Mesenchymal stem cell (in vitro differentiated cells and primary cell): ENCODE data around the gene CDC20.

Experiments used
- DNase-seq: peaks from one replicate; pipeline ENCODE4 v3.0.0-alpha.2; 2013
- H2AFZ ChIP-seq: one replicate; pipeline ENCODE4 v1.6.1; 2013; ENCODE audit warnings: low read depth, mild to moderate bottlenecking, control low read depth, inconsistent platforms, low read length, moderate library complexity
- H2AK5ac ChIP-seq: 2 replicates; pipeline ENCODE4 v1.6.1; 2013; ENCODE audit warnings: low read length, moderate library complexity, mild to moderate bottlenecking, inconsistent platforms; ENCODE audit not compliant: severe bottlenecking
- H2BK120ac ChIP-seq: one replicate; pipeline ENCODE4 v1.6.1; 2013; ENCODE audit warnings: low read depth, mild to moderate bottlenecking, inconsistent platforms, low read length, moderate library complexity
- H2BK12ac ChIP-seq, 2 experiments: one replicate each; pipeline ENCODE4 v1.6.1; 2013; ENCODE audit warnings: inconsistent platforms in 2 of 2, low read length in 2 of 2, mild to moderate bottlenecking in 2 of 2, moderate library complexity in 2 of 2, control low read depth in 1 of 2
- H2BK15ac ChIP-seq: one replicate; pipeline ENCODE4 v1.6.1; 2013; ENCODE audit warnings: mild to moderate bottlenecking, low read depth, inconsistent platforms; ENCODE audit not compliant: poor library complexity, severe bottlenecking
- H2BK5ac ChIP-seq: 2 replicates; pipeline ENCODE4 v1.6.1; 2013; ENCODE audit warnings: low read depth, mild to moderate bottlenecking, low read length, control low read depth, inconsistent platforms; ENCODE audit not compliant: poor library complexity, severe bottlenecking
- H3K14ac ChIP-seq, 2 experiments: one replicate each; pipeline ENCODE4 v1.6.1; 2013; ENCODE audit warnings: inconsistent platforms in 2 of 2, low read length in 2 of 2, control low read depth in 1 of 2, mild to moderate bottlenecking in 1 of 2, moderate library complexity in 1 of 2
- H3K18ac ChIP-seq, 2 experiments: one replicate each; pipeline ENCODE4 v1.6.1; 2013; ENCODE audit warnings: inconsistent platforms in 2 of 2, low read length in 2 of 2, control low read depth in 1 of 2, low read depth in 1 of 2, mild to moderate bottlenecking in 1 of 2
- H3K23ac ChIP-seq, 2 experiments: one replicate each; pipeline ENCODE4 v1.6.1; 2013; ENCODE audit warnings: inconsistent platforms in 2 of 2, low read length in 2 of 2, mild to moderate bottlenecking in 2 of 2, moderate library complexity in 2 of 2, control low read depth in 1 of 2
- H3K27ac ChIP-seq: 2 replicates; pipeline ENCODE4 v1.5.1; 2013; ENCODE audit warnings: mild to moderate bottlenecking, moderate library complexity, low read length, control low read depth, inconsistent platforms; ENCODE audit not compliant: poor library complexity, severe bottlenecking
- H3K27me3 ChIP-seq, 2 experiments: 2 replicates each; pipeline versions ENCODE4 v1.6.1 to v1.7.0; 2013; ENCODE audit warnings: low read length in 2 of 2, mild to moderate bottlenecking in 2 of 2, moderate library complexity in 2 of 2, control low read depth in 1 of 2, inconsistent platforms in 1 of 2; ENCODE audit not compliant: control insufficient read depth in 1 of 2, insufficient read depth in 1 of 2
- H3K36me3 ChIP-seq, 2 experiments: 2 replicates each; pipeline versions ENCODE4 v1.6.1 to v1.7.0; 2013; ENCODE audit warnings: low read length in 2 of 2, control low read depth in 1 of 2, inconsistent platforms in 1 of 2, low read depth in 1 of 2, mild to moderate bottlenecking in 1 of 2; ENCODE audit not compliant: insufficient read depth in 2 of 2, control insufficient read depth in 1 of 2
- H3K4ac ChIP-seq, 2 experiments: one replicate each; pipeline ENCODE4 v1.6.1; 2013; ENCODE audit warnings: inconsistent platforms in 2 of 2, low read length in 2 of 2, mild to moderate bottlenecking in 2 of 2, moderate library complexity in 2 of 2, control low read depth in 1 of 2, low read depth in 1 of 2
- H3K4me1 ChIP-seq: 2 replicates; pipeline ENCODE4 v1.6.1; 2013; ENCODE audit warnings: low read depth, low read length, control low read depth; ENCODE audit not compliant: control insufficient read depth, insufficient read depth
- H3K4me2 ChIP-seq: 2 replicates; pipeline ENCODE4 v1.6.1; 2013; ENCODE audit warnings: low read length, mild to moderate bottlenecking, inconsistent platforms; ENCODE audit not compliant: poor library complexity, severe bottlenecking
- H3K4me3 ChIP-seq, 2 experiments: 2 replicates each; pipeline versions ENCODE4 v1.5.1 to v1.7.0; 2013; ENCODE audit warnings: low read length in 2 of 2, mild to moderate bottlenecking in 2 of 2, control low read depth in 1 of 2, low read depth in 1 of 2; ENCODE audit not compliant: insufficient read depth in 1 of 2
- H3K79me1 ChIP-seq: replicated peaks from 2 replicates; pipeline ENCODE4 v1.6.1; 2013; ENCODE audit warnings: mild to moderate bottlenecking, control low read depth, low read length, inconsistent platforms; ENCODE audit not compliant: poor library complexity, severe bottlenecking
- H3K9ac ChIP-seq: 2 replicates; pipeline ENCODE4 v1.7.0; 2013; ENCODE audit warnings: mild to moderate bottlenecking, low read length, moderate library complexity
- H3K9me3 ChIP-seq: 2 replicates; pipeline ENCODE4 v1.7.0; 2013; ENCODE audit warnings: mild to moderate bottlenecking, low read length; ENCODE audit not compliant: control insufficient read depth
- H4K8ac ChIP-seq: one replicate; pipeline ENCODE4 v1.6.1; 2013; ENCODE audit warnings: inconsistent platforms, mild to moderate bottlenecking, low read length, moderate library complexity
- H4K91ac ChIP-seq: one replicate; pipeline ENCODE4 v1.6.1; 2013; ENCODE audit warnings: mild to moderate bottlenecking, low read length, inconsistent platforms
- WGBS: methylation state at CpG from one replicate; pipeline ENCODE4 v1.1.7; 2013; ENCODE audit warnings: mixed read lengths; 5-methylcytosine and 5-hydroxymethylcytosine counted together

Gene CDC20

DNA sequence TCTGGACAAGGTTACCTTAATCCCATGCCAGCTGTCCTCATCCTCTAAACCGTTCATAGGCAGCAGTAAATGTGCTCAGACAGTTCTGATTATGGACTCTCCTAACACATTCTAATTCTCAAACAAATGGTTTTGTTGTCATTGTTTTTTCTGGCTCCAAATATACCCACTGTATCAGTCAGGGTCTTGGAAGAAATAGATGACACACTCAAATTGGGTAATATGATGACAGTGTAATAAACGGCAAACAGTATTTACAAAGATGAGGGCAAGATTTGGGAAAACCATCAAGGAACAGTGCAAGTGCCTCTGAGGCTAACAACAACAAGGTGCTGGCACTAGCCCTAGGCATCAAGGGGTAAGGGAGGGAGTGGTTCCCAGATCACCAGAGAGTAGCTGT is 4.3 kb upstream of the CDC20 start:
- Histone ChIP-seq H2BK120ac (no peak overlapping the region), H2BK5ac (no peak overlapping the region), H2AK5ac (no peak overlapping the region), H3K4me3 (no peak overlapping the region), H3K27ac (no peak overlapping the region), H3K9me3 (no peaks in the 10 kb centered on the region), H4K8ac (no peak overlapping the region), H2BK12ac (no peak overlapping the region), H3K4ac (no peak overlapping the region), H3K4me2 (no peak overlapping the region), H2AFZ (no peak overlapping the region), H3K36me3 (no peaks in the 10 kb centered on the region), H3K23ac (no peak overlapping the region), H3K4me1 (peaks cover 9% of the 10 kb centered on the region), H3K9ac (no peak overlapping the region), H3K79me1 (no peaks in the 10 kb centered on the region), H3K18ac (no peak overlapping the region), H3K27me3 (no peaks in the 10 kb centered on the region), H2BK15ac (no peak overlapping the region), H4K91ac (no peak overlapping the region), H3K14ac (no peak overlapping the region)
- DNase-seq: no peak
- 100% methylated on average over 2 of the region's 2 CpGs for WGBS

DNA sequence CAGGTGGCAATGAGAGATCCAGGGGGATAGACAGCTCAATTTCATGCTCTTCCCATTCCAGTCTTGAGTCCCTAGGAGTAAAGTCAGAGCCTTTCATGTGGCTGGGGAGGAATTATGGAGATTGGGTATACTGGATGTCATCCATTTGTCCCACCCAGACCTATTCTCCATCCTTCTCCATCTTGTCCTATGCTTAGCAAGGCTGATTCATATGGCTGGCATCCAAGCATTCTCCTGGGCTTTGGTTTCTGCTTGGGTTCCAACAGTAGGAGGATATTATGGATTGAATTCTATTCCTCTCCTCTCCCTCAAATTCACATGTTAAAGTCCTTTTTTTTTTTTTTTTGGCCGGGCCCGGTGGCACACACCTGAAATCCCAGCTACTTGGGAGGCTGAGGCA is 3.8 kb upstream of the CDC20 start:
- no peak overlapping the region for H2BK120ac ChIP-seq
- H3K4me1 ChIP-seq: peaks cover 7% of the 10 kb centered on the region
- WGBS: no CpG with 5 or more reads among the region's 2 CpGs
- H3K4ac ChIP-seq: no peak overlapping the region
- H3K14ac ChIP-seq: no peak overlapping the region
- H3K9me3 ChIP-seq: no peaks in the 10 kb centered on the region
- no peak overlapping the region for H3K4me2 ChIP-seq
- H3K27ac ChIP-seq: no peak overlapping the region
- H3K18ac ChIP-seq: no peak overlapping the region
- no peaks in the 10 kb centered on the region for H3K27me3 ChIP-seq
- H4K91ac ChIP-seq: no peak overlapping the region
- no peak overlapping the region for H3K9ac ChIP-seq
- DNase-seq: no peak
- H3K79me1 ChIP-seq: no peaks in the 10 kb centered on the region
- H2AFZ ChIP-seq: no peak overlapping the region
- no peak overlapping the region for H2BK12ac ChIP-seq
- H2AK5ac ChIP-seq: no peak overlapping the region
- H4K8ac ChIP-seq: no peak overlapping the region
- peaks cover 0 to 1% of the 10 kb centered on the region in 2 experiments for H3K36me3 ChIP-seq
- no peak overlapping the region for H2BK5ac ChIP-seq
- H2BK15ac ChIP-seq: no peak overlapping the region
- H3K4me3 ChIP-seq: no peak overlapping the region
- no peak overlapping the region for H3K23ac ChIP-seq

DNA sequence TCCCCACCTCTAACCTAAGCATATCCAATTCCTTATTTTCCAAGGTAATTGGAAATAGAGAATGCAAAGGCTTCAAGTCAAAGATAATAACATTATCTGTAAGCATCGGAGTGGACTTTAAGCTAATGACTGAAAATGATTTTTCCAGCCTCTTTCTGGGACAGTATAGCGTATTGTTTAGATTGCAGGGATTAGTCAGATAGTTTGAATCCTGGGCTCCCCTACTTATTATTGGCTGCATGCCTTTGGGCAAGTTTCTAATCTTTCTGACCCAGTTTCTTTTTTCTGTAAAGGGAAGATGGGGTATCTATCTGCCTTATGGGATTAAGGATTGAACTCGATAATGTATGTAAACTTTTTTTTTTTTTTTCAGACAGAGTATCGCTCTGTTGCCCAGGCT is 1.5 kb upstream of the CDC20 start:
- Histone ChIP-seq H2BK120ac (no peak overlapping the region), H3K23ac (no peak overlapping the region), H3K4me3 (no peak overlapping the region), H2BK12ac (no peak overlapping the region), H3K27ac (no peak overlapping the region), H3K79me1 (no peaks in the 10 kb centered on the region), H3K9me3 (no peaks in the 10 kb centered on the region), H3K27me3 (no peaks in the 10 kb centered on the region), H3K36me3 (peaks cover 12 to 24% of the 10 kb centered on the region in 2 experiments), H2BK15ac (no peak overlapping the region), H3K4ac (no peak overlapping the region), H2AFZ (no peak overlapping the region), H4K91ac (no peak overlapping the region), H3K14ac (no peak overlapping the region), H3K4me1 (peaks cover 15% of the 10 kb centered on the region), H2AK5ac (no peak overlapping the region), H3K4me2 (no peak overlapping the region), H3K18ac (no peak overlapping the region), H3K9ac (no peak overlapping the region), H4K8ac (no peak overlapping the region), H2BK5ac (no peak overlapping the region)
- 80% methylated on average over 4 of the region's 4 CpGs for WGBS
- peak; percentile 19 for DNase-seq

DNA sequence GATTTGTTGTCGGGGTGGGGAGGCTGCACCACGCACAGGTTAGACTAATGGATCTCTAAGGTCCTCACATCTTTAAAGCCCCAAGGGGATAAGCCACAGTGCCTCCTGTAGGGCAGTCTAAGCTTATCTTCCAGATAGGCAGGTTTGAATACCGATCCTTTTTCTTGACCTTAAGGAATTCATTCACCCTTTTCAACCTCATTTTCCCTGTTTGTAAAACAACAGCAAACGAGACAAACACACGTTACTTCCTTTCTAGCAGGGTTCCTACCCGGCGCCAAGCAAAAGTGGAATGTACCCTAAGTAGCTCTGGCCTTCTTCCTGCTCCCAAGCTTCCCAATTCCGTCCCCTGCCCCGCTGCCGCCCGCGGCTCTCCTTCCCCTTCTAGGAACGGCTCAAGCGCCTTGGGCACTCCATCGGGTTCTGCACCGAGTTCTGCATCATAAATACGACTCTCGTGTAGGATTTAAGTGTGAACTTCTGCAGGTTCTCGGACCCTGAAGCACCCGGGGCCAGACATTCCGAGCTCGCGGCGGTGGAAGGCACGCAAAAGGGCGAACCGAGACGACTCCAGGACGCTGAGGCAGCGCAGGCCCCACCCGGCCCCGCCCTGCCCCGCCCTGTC is 548 bp upstream of the CDC20 start:
- H3K36me3 ChIP-seq: peaks cover 20 to 33% of the 10 kb centered on the region in 2 experiments
- H3K9ac ChIP-seq: peak overlapping the region; percentile 93
- no peaks in the 10 kb centered on the region for H3K27me3 ChIP-seq
- H2BK5ac ChIP-seq: no peak overlapping the region
- H3K79me1 ChIP-seq: peaks cover 2% of the 10 kb centered on the region
- peak; percentile 51 for DNase-seq
- no peak overlapping the region for H2BK120ac ChIP-seq
- peak overlapping the region; percentile 68 to 88 for H3K4me3 ChIP-seq
- peak overlapping the region; percentile 80 for H4K91ac ChIP-seq
- H2BK12ac ChIP-seq: no peak overlapping the region
- H3K4me2 ChIP-seq: peak overlapping the region; percentile 82
- H3K4ac ChIP-seq: peak overlapping the region; percentile 1 to 42
- H3K9me3 ChIP-seq: no peaks in the 10 kb centered on the region
- H2BK15ac ChIP-seq: peak overlapping the region; percentile 8
- H3K27ac ChIP-seq: peak overlapping the region; percentile 93
- no peak overlapping the region for H3K23ac ChIP-seq
- H3K4me1 ChIP-seq: peaks cover 17% of the 10 kb centered on the region
- no peak overlapping the region for H2AK5ac ChIP-seq
- WGBS: under 1% methylated on average over 33 of the region's 33 CpGs
- H3K14ac ChIP-seq: no peak overlapping the region
- H4K8ac ChIP-seq: peak overlapping the region; percentile 47
- peak overlapping the region; percentile 7 for H2AFZ ChIP-seq
- peak overlapping the region; percentile 56 to 64 for H3K18ac ChIP-seq
